ENCODE measurements around the gene CDK2.
A peak's percentile ranks its signal among the peaks of the same experiment; 100 is the strongest.

Gene CDK2

DNA sequence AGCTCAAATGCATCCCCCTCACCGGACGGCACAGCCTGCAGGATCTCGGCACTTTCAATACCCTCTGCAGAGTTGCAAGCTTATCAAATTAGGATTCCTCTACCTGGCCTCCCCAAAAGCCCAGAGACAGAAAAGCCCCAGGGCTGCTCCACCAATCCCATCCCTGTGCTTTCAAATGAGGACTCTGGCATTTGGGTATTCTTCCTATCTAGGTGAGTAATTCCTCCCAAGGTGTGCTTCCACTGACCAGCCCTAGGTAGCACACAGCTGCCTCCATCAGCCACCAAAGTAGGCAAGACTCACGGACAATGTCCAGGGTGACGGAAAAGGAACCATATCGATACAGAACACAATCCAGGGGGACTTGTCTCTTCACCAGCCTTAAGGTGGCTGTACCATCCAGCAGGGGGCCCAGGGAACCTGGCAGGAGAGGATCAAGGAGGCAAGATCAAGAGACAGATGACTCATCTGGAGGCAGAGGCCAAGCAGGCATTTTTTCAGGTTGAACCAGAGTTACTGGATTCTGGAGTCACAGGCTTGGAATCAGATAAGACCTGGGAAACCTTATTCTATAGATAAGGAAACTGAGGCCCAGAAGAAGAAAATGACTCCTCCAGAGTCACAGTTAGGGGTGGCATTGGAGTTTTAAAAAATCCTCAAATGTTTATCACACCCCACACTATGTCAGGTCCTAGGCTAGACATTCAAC, 10.7 kb upstream of the CDK2 start:
- ATAC-seq (replicated peaks) (peak; percentile 71 to 73), DNase-seq (no peak)
- peaks cover 19 to 29% of the 10 kb centered on the region in 2 donors for H3K36me3 Mint-ChIP-seq
- no peaks in the 10 kb centered on the region for H3K9me3 Mint-ChIP-seq
- no peak overlapping the region for H3K27ac Mint-ChIP-seq
- no peak overlapping the region for H3K4me3 Mint-ChIP-seq
- no peaks in the 10 kb centered on the region for H3K27me3 Mint-ChIP-seq
- H3K4me1 Mint-ChIP-seq = peaks cover 0 to 3% of the 10 kb centered on the region in 2 donors

DNA sequence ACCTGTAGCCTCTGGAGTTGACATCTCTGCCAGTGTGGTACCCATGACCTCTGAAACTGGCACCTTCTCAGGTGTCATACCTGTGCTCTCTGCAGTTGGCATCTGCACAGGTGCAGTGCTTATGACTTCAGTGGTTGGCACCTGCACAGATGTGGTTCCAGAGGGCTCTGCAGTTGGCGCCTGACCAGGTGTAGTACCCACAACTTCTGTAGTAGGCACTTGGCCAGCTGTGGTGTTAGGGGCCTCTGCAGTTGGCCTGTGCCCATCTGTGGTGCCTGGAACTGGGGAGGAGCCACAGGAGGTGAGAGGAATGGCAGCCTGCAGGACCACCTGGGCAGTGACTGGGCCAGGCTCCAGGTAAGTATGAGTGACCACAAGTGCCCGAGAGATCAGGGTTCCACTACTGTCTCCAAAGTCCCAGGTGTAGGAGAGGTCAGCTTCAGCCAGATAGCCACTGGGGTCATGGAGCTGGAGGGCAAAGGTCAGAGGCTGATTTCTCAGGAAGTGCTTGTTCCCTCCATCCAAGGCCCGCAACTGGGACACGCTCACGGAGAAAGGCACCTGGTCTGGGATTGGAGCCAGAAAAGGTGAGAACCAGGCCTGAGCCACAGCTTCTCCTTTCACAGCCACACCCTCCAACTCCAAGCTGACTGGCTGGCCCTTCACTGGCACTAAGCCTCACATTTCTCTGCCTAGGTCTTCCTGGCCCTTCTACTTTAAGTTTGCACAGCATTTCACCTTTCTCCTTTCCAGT, 9.3 kb upstream of the CDK2 start:
- DNase-seq = no peak
- no peak overlapping the region for H3K4me3 Mint-ChIP-seq
- H3K27me3 Mint-ChIP-seq = no peaks in the 10 kb centered on the region
- peaks cover 0 to 3% of the 10 kb centered on the region in 2 donors for H3K4me1 Mint-ChIP-seq
- no peaks in the 10 kb centered on the region for H3K9me3 Mint-ChIP-seq
- ATAC-seq (replicated peaks) = no peak
- no peak overlapping the region for H3K27ac Mint-ChIP-seq
- peaks cover 14 to 17% of the 10 kb centered on the region in 2 donors for H3K36me3 Mint-ChIP-seq

DNA sequence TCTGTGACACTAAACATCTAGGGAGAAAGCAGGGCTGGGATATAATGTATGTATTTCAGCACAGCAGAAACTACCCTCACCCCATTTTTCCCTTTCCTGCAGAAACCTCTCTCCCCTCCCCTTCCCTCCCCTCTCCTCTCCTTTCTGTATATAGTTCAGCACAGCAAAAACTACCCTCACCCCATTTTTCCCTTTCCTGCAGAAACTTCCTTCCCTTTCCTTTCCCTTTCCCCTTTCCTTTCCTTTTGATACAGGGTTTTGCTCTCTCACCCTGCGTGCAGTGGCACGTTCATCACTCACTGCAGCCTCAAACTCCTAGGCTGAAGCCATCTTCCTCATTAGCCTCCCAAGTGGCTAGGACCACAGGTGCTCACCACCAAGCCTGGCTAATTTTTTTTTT, 2.9 kb upstream of the CDK2 start:
- no peak for DNase-seq
- H3K36me3 Mint-ChIP-seq = peaks cover 6 to 12% of the 10 kb centered on the region in 2 donors
- no peaks in the 10 kb centered on the region for H3K9me3 Mint-ChIP-seq
- no peaks in the 10 kb centered on the region for H3K27me3 Mint-ChIP-seq
- no peak for ATAC-seq (replicated peaks)
- H3K4me1 Mint-ChIP-seq = peaks cover 19 to 28% of the 10 kb centered on the region in 2 donors
- no peak overlapping the region for H3K4me3 Mint-ChIP-seq
- no peak overlapping the region for H3K27ac Mint-ChIP-seq

- H3K9me3 Mint-ChIP-seq = no peaks in the 10 kb centered on the region
- peak overlapping the region; percentile 3 for H3K27ac Mint-ChIP-seq
- H3K36me3 Mint-ChIP-seq = peaks cover 8 to 12% of the 10 kb centered on the region in 2 donors
- no peak overlapping the region for H3K4me3 Mint-ChIP-seq
- ATAC-seq (replicated peaks) (no peak), DNase-seq (no peak)
- no peaks in the 10 kb centered on the region for H3K27me3 Mint-ChIP-seq
- H3K4me1 Mint-ChIP-seq = peaks cover 19 to 28% of the 10 kb centered on the region in 2 donors
Measured at GRCh38 chr12:55965240-55965639, 1.4 kb upstream of the CDK2 start.

GRCh38 chr12:55965941-55966407, 656 bp upstream of the CDK2 start, which contains the start of gene PMEL:
Gene PMEL, minus strand, starts transcription at chr12:55966042. Its CDS starts 31 bp downstream, at chr12:55966011.
- H3K36me3 Mint-ChIP-seq = peaks cover 9 to 18% of the 10 kb centered on the region in 2 donors
- peaks cover 23 to 35% of the 10 kb centered on the region in 2 donors for H3K4me1 Mint-ChIP-seq
- H3K9me3 Mint-ChIP-seq = no peaks in the 10 kb centered on the region
- DNase-seq = no peak
- peak; percentile 10 to 28 for ATAC-seq (replicated peaks)
- H3K27ac Mint-ChIP-seq = peak within 1 kb of the TSS; percentile 96
- H3K4me3 Mint-ChIP-seq = peak within 1 kb of the TSS; percentile 94 to 97
- no peaks in the 10 kb centered on the region for H3K27me3 Mint-ChIP-seq

DNA sequence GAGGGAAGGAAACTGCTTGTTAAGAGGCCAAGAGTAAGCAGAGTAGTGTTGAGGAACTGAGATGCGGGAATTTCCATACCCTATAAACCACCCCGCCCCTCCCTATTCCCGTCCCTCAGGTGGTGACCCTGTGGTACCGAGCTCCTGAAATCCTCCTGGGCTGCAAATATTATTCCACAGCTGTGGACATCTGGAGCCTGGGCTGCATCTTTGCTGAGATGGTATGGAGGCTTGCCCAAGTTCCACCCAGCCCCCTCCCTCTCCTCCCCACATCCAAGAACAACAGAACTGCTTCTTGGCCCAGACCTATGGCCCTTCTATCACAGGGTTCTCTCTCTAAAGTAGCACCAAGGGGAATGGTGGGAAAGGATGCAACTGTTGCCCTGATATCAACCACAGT, 2.7 kb downstream of the CDK2 start:
- H3K27me3 Mint-ChIP-seq = no peaks in the 10 kb centered on the region
- no peaks in the 10 kb centered on the region for H3K9me3 Mint-ChIP-seq
- peaks cover 14 to 25% of the 10 kb centered on the region in 2 donors for H3K36me3 Mint-ChIP-seq
- H3K4me3 Mint-ChIP-seq = no peak overlapping the region
- peaks cover 29 to 38% of the 10 kb centered on the region in 2 donors for H3K4me1 Mint-ChIP-seq
- H3K27ac Mint-ChIP-seq = no peak overlapping the region
- ATAC-seq (replicated peaks) (no peak), DNase-seq (no peak)

- Mint-ChIP-seq H3K27ac (peak overlapping the region; percentile 37), H3K27me3 (no peaks in the 10 kb centered on the region), H3K4me1 (peaks cover 24 to 35% of the 10 kb centered on the region in 2 donors), H3K9me3 (no peaks in the 10 kb centered on the region), H3K36me3 (peaks cover 14 to 25% of the 10 kb centered on the region in 2 donors), H3K4me3 (peak overlapping the region in 1 of 2 donors; percentile 46)
- DNase-seq (peak; percentile 28), ATAC-seq (replicated peaks) (no peak)
Measured at GRCh38 chr12:55970775-55971174, 4.1 kb downstream of the CDK2 start.

DNA sequence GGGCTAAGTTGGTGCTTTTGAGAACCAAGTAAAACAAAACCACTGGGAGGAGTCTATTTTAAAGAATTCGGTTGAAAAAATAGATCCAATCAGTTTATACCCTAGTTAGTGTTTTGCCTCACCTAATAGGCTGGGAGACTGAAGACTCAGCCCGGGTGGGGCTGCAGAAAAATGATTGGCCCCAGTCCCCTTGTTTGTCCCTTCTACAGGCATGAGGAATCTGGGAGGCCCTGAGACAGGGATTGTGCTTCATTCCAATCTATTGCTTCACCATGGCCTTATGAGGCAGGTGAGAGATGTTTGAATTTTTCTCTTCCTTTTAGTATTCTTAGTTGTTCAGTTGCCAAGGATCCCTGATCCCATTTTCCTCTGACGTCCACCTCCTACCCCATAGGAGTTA, 5.4 kb downstream of the CDK2 start:
- DNase-seq (no peak), ATAC-seq (replicated peaks) (no peak)
- Mint-ChIP-seq H3K27me3 (no peaks in the 10 kb centered on the region), H3K36me3 (peaks cover 14 to 26% of the 10 kb centered on the region in 2 donors), H3K4me3 (peak overlapping the region in 1 of 2 donors; percentile 40), H3K4me1 (peaks cover 28 to 31% of the 10 kb centered on the region in 2 donors), H3K27ac (no peak overlapping the region), H3K9me3 (no peaks in the 10 kb centered on the region)

DNA sequence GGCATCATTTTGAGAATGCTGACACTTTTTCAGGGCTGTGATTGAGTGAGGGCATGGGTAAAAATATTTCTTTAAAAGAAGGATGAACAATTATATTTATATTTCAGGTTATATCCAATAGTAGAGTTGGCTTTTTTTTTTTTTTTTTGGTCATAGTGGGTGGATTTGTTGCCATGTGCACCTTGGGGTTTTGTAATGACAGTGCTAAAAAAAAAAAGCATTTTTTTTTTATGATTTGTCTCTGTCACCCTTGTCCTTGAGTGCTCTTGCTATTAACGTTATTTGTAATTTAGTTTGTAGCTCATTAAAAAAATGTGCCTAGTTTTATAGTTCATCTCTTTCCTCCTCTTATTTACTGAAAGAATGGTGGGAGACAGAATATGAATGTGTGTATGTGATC, 5.8 kb downstream of the CDK2 start:
- no peaks in the 10 kb centered on the region for H3K27me3 Mint-ChIP-seq
- peak overlapping the region in 1 of 2 donors; percentile 40 for H3K4me3 Mint-ChIP-seq
- H3K36me3 Mint-ChIP-seq = peaks cover 14 to 26% of the 10 kb centered on the region in 2 donors
- H3K4me1 Mint-ChIP-seq = peaks cover 25 to 30% of the 10 kb centered on the region in 2 donors
- no peak for DNase-seq
- no peak for ATAC-seq (replicated peaks)
- H3K9me3 Mint-ChIP-seq = no peaks in the 10 kb centered on the region
- no peak overlapping the region for H3K27ac Mint-ChIP-seq

DNA sequence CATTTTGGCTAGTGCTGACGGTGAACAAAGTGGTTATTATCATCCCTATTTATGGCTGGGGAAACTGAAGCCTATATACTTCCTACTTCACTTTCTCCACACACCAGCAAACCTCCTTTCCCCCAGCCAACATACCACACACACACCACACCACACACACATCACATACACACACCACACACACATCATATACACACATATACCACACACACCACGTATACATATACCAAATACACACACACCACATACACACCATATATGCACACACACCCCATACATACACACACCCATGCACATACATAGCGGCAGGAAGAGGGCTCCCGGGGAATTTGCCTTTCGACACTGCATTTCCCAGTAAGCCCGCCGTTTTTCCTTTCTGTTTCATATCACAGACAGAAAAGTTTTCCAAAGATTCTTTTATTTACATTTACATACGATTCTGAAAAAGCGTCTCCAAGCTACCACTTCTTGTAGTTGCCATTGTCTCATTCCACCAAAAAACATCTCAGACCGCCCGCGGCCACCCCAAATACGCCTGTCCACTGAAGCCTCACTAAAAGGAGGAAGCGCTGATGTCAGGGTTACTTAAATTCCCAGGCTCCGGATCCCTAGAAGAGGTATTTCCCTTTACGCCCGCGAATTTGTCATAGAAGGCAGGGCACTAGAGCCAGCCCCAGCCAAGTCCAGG, 6.4 kb downstream of the CDK2 start:
- peaks cover 13 to 26% of the 10 kb centered on the region in 2 donors for H3K36me3 Mint-ChIP-seq
- no peak overlapping the region for H3K4me3 Mint-ChIP-seq
- H3K27me3 Mint-ChIP-seq = no peaks in the 10 kb centered on the region
- peaks cover 23 to 28% of the 10 kb centered on the region in 2 donors for H3K4me1 Mint-ChIP-seq
- no peak for ATAC-seq (replicated peaks)
- H3K9me3 Mint-ChIP-seq = no peaks in the 10 kb centered on the region
- H3K27ac Mint-ChIP-seq = no peak overlapping the region
- DNase-seq = no peak

DNA sequence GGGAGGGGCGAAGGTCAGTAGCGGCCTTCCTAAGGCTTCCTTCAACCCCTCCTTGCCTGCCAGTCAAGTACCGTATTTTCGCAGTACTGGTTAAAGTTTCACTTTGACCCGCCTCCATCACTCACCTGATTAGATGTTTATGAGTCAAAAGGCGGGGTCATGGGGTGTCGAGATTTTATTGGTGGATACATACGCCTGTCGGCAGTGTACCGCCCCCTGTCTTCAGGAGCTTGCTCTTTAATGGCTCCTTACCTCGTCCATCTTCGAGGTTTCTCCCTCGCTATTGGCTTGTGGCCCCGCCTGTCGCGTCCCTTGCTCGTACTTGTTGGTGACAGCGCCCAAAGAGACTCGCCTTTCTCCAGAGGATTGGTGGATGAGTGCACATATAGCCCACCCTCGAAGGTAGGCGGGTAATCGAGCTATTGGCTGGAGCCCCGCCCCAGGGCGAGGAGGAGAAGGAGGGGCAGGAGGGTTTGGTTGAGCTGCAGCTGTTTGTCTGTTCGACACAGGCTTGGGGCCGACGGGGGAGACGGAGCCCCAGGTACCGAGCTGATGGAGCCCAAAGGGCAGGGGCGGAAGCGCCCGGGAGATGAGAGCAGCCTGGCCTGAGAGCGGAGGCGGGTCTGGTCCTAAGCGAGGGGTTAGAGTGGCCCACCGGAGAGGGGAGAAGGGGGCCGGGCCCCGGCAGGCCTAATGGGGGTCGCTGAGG, 7.1 kb downstream of the CDK2 start, which contains the start of gene RAB5B:
Gene RAB5B (plus strand): TSS at position 480 of the 709 bp plus-strand sequence. CDS start 12,883 bp downstream, outside the sequence.
- H3K36me3 Mint-ChIP-seq = peaks cover 14 to 28% of the 10 kb centered on the region in 2 donors
- peak; percentile 99 for DNase-seq
- no peak within 1 kb of the TSS for H3K4me3 Mint-ChIP-seq
- peaks cover 21 to 31% of the 10 kb centered on the region in 2 donors for H3K4me1 Mint-ChIP-seq
- peak; percentile 90 to 91 for ATAC-seq (replicated peaks)
- H3K27me3 Mint-ChIP-seq = no peaks in the 10 kb centered on the region
- H3K27ac Mint-ChIP-seq = no peak within 1 kb of the TSS
- H3K9me3 Mint-ChIP-seq = no peaks in the 10 kb centered on the region

DNA sequence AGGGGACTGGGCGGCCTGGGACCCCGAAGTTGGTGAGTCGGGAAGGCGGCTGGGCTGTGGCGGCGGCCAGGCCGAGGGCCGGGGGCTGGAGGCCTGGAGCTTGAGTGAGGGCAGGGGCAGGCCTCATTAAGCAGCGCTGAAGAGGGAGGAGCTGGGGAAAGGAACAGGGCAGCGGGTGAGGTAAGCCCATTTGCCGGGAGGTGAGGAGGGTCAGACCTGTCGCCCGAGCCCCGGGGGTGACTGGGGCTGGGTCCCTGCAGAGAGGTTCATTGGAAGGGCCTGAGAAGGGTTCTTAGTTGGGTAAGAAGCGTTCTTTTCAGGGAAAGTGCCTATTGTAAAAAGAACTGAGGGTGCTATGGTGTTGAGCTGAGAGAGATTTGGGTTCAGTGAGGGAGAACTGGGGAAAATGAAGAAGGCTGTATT, 7.7 kb downstream of the CDK2 start:
- peaks cover 16 to 32% of the 10 kb centered on the region in 2 donors for H3K36me3 Mint-ChIP-seq
- no peak overlapping the region for H3K4me3 Mint-ChIP-seq
- no peaks in the 10 kb centered on the region for H3K27me3 Mint-ChIP-seq
- ATAC-seq (replicated peaks) (peak; percentile 36 to 38), DNase-seq (no peak)
- H3K27ac Mint-ChIP-seq = no peak overlapping the region
- H3K4me1 Mint-ChIP-seq = peaks cover 23 to 31% of the 10 kb centered on the region in 2 donors
- H3K9me3 Mint-ChIP-seq = no peaks in the 10 kb centered on the region

- Mint-ChIP-seq H3K27ac (no peak overlapping the region), H3K27me3 (no peaks in the 10 kb centered on the region), H3K36me3 (peaks cover 25 to 39% of the 10 kb centered on the region in 2 donors), H3K9me3 (no peaks in the 10 kb centered on the region), H3K4me3 (no peak overlapping the region), H3K4me1 (peaks cover 23 to 50% of the 10 kb centered on the region in 2 donors)
- DNase-seq = no peak
- no peak for ATAC-seq (replicated peaks)
Measured at GRCh38 chr12:55978393-55978792, 11.8 kb downstream of the CDK2 start.
